ENCODE measurements around the gene SRSF4.

SRSF4 gene

DNA sequence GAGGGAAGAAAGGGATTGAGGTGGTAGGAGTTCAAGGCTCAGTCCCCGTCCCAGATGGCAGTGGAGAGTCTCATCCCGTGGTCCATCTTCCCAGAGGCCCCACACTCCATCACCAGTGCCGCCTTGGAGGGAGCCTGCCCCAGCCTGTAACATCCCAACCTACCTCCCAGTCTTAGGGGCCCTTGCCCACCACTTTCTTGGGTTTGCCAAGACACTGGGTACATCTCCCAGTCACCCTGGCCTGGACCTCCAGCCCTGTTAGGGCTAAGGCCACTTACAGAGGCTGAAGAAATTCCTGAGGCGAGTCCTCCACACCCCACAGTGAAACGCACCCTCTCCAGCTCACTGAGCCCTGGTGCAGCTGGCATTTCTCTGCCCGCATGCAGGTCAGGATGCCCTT lies 61.3 kb downstream of the SRSF4 start:
- TF ChIP-seq, protein P1, sequence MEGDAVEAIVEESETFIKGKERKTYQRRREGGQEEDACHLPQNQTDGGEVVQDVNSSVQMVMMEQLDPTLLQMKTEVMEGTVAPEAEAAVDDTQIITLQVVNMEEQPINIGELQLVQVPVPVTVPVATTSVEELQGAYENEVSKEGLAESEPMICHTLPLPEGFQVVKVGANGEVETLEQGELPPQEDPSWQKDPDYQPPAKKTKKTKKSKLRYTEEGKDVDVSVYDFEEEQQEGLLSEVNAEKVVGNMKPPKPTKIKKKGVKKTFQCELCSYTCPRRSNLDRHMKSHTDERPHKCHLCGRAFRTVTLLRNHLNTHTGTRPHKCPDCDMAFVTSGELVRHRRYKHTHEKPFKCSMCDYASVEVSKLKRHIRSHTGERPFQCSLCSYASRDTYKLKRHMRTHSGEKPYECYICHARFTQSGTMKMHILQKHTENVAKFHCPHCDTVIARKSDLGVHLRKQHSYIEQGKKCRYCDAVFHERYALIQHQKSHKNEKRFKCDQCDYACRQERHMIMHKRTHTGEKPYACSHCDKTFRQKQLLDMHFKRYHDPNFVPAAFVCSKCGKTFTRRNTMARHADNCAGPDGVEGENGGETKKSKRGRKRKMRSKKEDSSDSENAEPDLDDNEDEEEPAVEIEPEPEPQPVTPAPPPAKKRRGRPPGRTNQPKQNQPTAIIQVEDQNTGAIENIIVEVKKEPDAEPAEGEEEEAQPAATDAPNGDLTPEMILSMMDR (IDR thresholded peaks at IDR 0.05; ENCODE audit: borderline replicate concordance, extremely low read depth, low read length, poor library complexity, severe bottlenecking), result no peak
- no peak for TF ChIP-seq EZH2 (IDR thresholded peaks at IDR 0.05; ENCODE audit: borderline replicate concordance, low read depth, low read length, severe bottlenecking)
- Histone ChIP-seq H3K36me3 (ENCODE audit: insufficient read depth, low read length) (peaks cover 24% of the 10 kb centered on the region), H3K79me2 (ENCODE audit: insufficient read depth, low read length) (no peaks in the 10 kb centered on the region), H4K20me1 (ENCODE audit: insufficient read depth, low read length) (no peaks in the 10 kb centered on the region), H3K9me3 (ENCODE audit: insufficient read depth, low read length, severe bottlenecking) (no peaks in the 10 kb centered on the region), H3K4me1 (ENCODE audit: insufficient read depth, low read length) (peaks cover 10% of the 10 kb centered on the region), H3K4me2 (ENCODE audit: insufficient read depth, low read length) (no peak overlapping the region), H3K4me3 (ENCODE audit: low read depth in 1 of 2, low read length in 2 of 2) (no peak overlapping the region), H2AFZ (ENCODE audit: low read depth, low read length) (no peak overlapping the region), H3K27ac (ENCODE audit: low read length) (no peak overlapping the region), H3K27me3 (ENCODE audit: insufficient read depth, low read length, poor library complexity) (no peaks in the 10 kb centered on the region), H3K9ac (ENCODE audit: low read depth, low read length) (no peak overlapping the region)
- no peak for DNase-seq
- no peak for ATAC-seq (ENCODE audit: insufficient read depth, low read depth)

GRCh38 chr1:29119121-29119929 lies 62.4 kb downstream of the SRSF4 start:
- Histone ChIP-seq H3K36me3 (ENCODE audit: insufficient read depth, low read length) (peaks cover 26% of the 10 kb centered on the region), H3K4me1 (ENCODE audit: insufficient read depth, low read length) (peaks cover 4% of the 10 kb centered on the region), H3K27ac (ENCODE audit: low read length) (no peak overlapping the region), H3K4me2 (ENCODE audit: insufficient read depth, low read length) (no peak overlapping the region), H2AFZ (ENCODE audit: low read depth, low read length) (no peak overlapping the region), H3K9me3 (ENCODE audit: insufficient read depth, low read length, severe bottlenecking) (no peaks in the 10 kb centered on the region), H3K4me3 (ENCODE audit: low read depth in 1 of 2, low read length in 2 of 2) (no peak overlapping the region), H3K27me3 (ENCODE audit: insufficient read depth, low read length, poor library complexity) (no peaks in the 10 kb centered on the region), H4K20me1 (ENCODE audit: insufficient read depth, low read length) (no peaks in the 10 kb centered on the region), H3K9ac (ENCODE audit: low read depth, low read length) (no peak overlapping the region), H3K79me2 (ENCODE audit: insufficient read depth, low read length) (no peaks in the 10 kb centered on the region)
- ATAC-seq (ENCODE audit: insufficient read depth, low read depth), result no peak
- TF ChIP-seq EZH2 (IDR thresholded peaks at IDR 0.05; ENCODE audit: borderline replicate concordance, low read depth, low read length, severe bottlenecking), result no peak
- TF ChIP-seq, protein P1 (IDR thresholded peaks at IDR 0.05; ENCODE audit: borderline replicate concordance, extremely low read depth, low read length, poor library complexity, severe bottlenecking), result no peak
- DNase-seq, result no peak

GRCh38 chr1:29117381-29117780 lies 64.3 kb downstream of the SRSF4 start:
- no peak overlapping the region for H2AFZ ChIP-seq (ENCODE audit: low read depth, low read length)
- no peak overlapping the region for H3K4me3 ChIP-seq (ENCODE audit: low read depth in 1 of 2, low read length in 2 of 2)
- peaks cover 45% of the 10 kb centered on the region for H3K36me3 ChIP-seq (ENCODE audit: insufficient read depth, low read length)
- no peaks in the 10 kb centered on the region for H4K20me1 ChIP-seq (ENCODE audit: insufficient read depth, low read length)
- ATAC-seq (ENCODE audit: insufficient read depth, low read depth) (no peak), DNase-seq (no peak)
- no peak overlapping the region for H3K4me2 ChIP-seq (ENCODE audit: insufficient read depth, low read length)
- H3K27me3 ChIP-seq (ENCODE audit: insufficient read depth, low read length, poor library complexity), result no peaks in the 10 kb centered on the region
- no peaks in the 10 kb centered on the region for H3K4me1 ChIP-seq (ENCODE audit: insufficient read depth, low read length)
- H3K9ac ChIP-seq (ENCODE audit: low read depth, low read length), result no peak overlapping the region
- H3K27ac ChIP-seq (ENCODE audit: low read length), result no peak overlapping the region
- H3K79me2 ChIP-seq (ENCODE audit: insufficient read depth, low read length), result no peaks in the 10 kb centered on the region
- TF ChIP-seq EZH2 (IDR thresholded peaks at IDR 0.05; ENCODE audit: borderline replicate concordance, low read depth, low read length, severe bottlenecking), result no peak
- TF ChIP-seq, protein P1 (IDR thresholded peaks at IDR 0.05; ENCODE audit: borderline replicate concordance, extremely low read depth, low read length, poor library complexity, severe bottlenecking), result no peak
- H3K9me3 ChIP-seq (ENCODE audit: insufficient read depth, low read length, severe bottlenecking), result no peaks in the 10 kb centered on the region

Measured in DND-41 (cell line).